ENCODE results near the gene BIRC5.
A peak's percentile ranks its signal among the peaks of the same experiment; 100 is the strongest.

BIRC5 gene

GRCh38 chr17:78253946-78254672, 40.1 kb downstream of the BIRC5 start:
- FAIRE-seq (peak; percentile 86), DNase-seq (ENCODE audit: insufficient read length, low spot score) (no peak)

DNA sequence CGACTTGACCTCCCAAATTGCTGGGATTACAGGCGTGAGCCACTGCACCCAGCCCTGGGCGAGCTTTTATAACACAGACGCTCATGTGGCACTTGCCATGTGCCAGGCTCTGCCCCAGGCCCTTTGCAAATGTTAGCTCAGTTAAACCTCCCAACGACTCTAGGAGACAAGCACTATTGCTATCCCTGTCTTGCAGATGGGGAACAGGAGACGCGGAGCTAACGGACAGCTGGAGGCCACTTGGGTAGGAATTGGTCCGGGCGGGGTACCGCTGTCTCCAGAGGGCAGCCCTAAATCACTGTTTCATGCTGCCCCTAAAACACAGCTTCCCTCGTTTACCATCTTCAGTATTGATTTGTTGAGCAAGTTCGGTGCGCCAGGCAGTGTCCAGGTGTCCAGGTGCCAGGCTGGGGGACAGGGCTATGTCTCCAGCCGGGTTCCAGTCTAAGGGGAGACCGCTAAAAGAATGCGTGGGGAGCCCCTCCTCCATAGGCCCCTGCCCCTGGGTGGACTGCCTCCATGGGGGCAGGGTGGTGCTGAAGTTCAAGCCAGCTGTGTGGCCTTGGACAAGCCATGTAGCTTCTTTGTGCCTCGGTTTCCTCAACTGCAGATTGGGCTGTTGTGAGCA, 41.1 kb downstream of the BIRC5 start:
- DNase-seq (ENCODE audit: insufficient read length, low spot score) (no peak), FAIRE-seq (no peak)

- DNase-seq (ENCODE audit: insufficient read length, low spot score) (no peak), FAIRE-seq (no peak)
These were observed 42.1 kb downstream of the BIRC5 start for GRCh38 chr17:78255953-78256706.

- DNase-seq (ENCODE audit: insufficient read length, low spot score): no peak
- no peak for FAIRE-seq
These were observed 42.9 kb downstream of the BIRC5 start for GRCh38 chr17:78256707-78257591.

DNA sequence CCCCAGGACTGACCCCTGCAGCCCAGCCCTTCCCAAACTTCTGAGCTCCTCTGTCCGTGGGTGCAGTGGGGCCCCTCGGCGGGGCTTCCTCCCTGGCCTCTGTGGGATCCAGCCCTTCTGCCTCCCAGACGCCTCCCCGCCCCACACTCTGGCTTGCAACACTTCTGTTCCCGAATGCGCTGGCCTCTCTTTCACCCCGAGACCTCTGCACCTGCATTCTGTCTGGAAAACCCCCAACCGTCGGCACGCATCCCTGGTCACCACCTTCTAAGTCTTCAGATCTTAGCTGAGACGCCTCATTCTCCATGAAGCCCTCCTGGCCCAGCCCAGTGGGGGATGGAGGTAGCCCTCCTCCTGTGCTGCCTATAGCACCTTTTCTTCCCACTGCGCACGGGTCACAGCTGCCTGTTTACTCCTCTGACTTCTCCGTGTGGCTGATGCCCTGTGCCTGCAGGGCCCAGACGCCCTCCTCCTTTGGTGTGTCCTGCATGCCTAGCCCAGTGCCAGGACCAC, 43.8 kb downstream of the BIRC5 start:
- FAIRE-seq (peak; percentile 49), DNase-seq (ENCODE audit: insufficient read length, low spot score) (no peak)

DNA sequence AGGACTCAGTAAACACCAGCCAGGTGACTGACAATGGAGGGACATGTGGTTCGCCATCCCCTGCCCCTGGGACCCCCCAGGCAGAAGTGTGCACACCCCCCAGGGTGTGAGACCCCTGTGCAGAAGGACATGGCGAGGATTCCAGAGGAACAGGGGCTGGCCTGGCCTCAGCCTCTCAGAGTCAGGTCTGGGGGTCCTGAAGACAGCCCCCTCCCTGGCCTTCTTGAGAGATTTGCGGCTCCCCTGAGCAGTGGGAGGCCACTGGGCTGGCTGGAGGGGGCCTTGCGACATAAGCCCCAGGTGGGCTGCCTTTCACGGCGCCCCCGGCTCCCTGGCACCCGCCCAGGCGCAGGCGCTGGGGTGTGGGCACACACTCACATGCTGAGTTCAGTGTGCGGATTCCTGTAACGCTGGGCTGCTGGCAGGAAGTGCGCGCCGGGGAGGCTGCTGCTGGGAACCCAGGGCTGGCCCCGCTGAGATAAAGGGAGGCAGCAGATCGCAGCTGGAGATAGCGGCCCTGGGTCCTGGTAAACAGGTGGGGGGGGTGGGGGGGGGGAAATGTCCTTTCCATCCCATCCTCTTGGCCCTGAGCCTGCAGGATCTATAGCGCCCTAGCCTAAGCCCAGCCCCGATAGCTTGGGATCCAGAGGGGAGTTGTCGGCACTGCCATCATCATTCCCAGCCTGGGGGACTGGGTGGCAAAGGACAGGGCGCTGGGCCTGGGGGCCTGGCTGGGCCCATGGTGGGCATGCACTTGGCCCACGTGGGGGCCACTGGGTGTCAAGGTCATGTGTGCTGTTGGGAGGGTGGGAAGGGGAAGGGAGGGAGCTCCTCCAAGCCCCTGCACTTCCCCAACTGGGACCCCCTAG, 44.5 kb downstream of the BIRC5 start:
- FAIRE-seq (no peak), DNase-seq (ENCODE audit: insufficient read length, low spot score) (no peak)

DNA sequence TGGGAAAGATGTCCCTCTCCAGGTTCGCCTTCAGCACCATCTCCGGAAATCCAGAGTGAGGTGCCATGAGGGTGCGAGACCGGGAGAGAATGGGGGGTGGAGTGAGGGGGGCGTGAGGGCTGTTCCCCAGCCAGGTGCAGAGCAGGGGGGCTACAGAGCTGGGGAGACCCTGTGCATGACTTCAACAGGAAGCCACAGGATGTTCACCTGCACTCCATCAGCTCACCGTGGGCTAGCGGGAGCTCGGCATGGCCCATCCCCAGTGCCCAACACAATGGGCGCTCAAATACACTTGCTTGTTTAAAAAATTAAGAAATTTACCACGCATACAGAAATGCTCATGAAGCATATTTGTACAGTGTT, 45.1 kb downstream of the BIRC5 start:
- FAIRE-seq (no peak), DNase-seq (ENCODE audit: insufficient read length, low spot score) (no peak)

DNA sequence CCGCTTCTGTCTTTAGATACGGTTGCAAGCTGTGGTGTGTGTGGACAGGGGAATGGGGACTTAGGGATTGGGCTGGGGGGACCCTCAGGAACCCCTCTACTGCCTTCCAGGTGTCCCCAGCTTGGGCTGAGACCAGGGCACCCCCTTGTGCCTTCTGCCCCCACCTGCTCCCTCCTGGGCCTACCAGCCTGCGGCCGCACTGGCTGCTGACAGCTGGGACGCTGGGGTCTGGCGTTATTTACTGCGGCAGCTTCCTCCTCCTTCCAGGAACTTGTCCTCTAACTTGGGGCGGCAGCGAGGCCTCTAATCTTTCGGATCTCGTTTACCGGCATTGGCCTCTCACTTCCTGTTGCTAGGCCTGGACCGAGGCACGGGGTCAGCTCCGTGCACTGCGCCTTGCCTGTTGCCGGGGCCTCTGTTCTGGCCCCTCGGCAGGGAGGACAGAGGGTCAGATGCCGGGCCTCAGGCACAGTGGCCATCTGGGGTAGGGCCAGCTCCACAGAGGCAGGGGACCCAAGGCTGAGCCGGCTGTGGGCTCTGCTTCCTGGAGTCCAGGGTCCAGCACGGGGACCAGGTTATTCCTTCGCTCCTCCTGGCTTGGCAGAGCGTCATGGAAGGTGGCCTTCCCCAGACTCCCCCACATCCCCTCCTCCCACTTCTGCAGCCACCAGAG, 49.1 kb downstream of the BIRC5 start:
- FAIRE-seq: peak; percentile 59
- no peak for DNase-seq (ENCODE audit: insufficient read length, low spot score)

DNA sequence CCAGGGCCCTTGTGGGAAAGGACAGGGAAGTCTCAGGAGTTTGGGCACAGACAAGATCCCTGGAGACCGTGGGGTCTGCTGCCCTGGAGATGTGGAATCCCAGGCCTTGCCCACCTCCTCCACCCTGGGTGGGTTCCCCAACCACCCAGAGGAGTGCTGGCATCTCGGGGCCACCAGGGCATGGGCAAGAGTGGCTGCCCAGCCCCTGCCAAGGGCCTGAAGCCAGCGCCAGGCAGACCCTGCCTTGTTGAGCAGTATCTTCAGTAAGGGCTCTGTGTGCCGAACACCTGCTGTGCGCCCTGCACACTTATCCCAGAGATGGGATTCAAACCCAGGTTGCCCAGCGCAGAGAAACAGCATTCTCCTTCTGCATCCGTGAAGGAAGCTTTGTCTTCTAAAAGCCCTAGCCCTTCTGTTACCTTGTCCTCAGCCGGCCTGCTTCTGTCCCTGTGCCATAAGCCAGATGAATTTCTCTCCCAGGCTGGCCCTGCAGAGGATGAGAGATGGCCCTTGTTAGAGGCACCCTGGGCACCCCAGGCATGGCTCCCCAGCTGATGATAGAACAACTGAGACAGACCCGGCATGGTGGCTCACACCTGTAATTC, 49.8 kb downstream of the BIRC5 start:
- no peak for FAIRE-seq
- no peak for DNase-seq (ENCODE audit: insufficient read length, low spot score)

- DNase-seq (ENCODE audit: insufficient read length, low spot score) (no peak), FAIRE-seq (no peak)
These were observed 50.5 kb downstream of the BIRC5 start for GRCh38 chr17:78264590-78264989.

DNA sequence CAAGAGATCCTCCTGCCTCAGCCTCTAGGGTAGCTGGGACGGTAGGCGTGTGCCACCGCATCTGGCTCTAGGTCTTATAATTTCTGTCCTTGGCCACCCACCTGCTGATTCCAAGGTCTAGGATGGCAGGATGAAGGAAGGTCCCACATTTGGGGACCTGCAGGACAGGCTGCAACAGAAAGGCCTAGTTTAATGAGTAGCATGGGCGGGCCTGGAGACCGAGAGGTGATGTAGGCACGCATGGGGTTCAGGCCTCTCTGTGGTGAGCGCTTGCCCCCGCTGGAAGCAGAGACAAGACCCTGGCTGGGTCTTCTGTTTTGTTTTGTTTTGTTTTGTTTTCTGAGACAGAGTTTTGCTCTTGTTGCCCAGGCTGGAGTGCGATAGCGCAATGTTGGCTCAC, 51.1 kb downstream of the BIRC5 start:
- DNase-seq (ENCODE audit: insufficient read length, low spot score) (no peak), FAIRE-seq (no peak)

DNA sequence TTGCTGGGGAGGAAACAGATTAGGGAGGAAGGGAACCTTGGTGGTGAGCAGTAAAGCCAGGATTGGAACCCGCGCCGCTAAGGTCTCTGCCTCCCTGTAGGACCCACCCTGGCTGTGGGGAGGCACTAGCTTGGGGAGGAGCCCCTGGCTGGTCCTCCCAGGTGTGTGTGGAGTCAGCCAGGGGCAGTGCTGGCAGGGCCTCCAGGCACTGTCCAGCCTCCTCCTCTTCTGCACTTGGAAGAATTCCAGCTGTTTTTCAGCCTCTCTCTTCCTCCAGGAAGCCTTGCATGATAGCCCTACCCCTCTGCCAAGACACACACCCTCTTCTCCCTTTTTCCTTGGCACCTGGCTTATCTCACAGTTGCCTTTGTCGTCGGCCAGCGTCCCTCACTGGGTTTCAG, 52.2 kb downstream of the BIRC5 start:
- DNase-seq (ENCODE audit: insufficient read length, low spot score) (no peak), FAIRE-seq (no peak)

- no peak for DNase-seq (ENCODE audit: insufficient read length, low spot score)
These were observed 52.7 kb downstream of the BIRC5 start for GRCh38 chr17:78266771-78267170.

DNA sequence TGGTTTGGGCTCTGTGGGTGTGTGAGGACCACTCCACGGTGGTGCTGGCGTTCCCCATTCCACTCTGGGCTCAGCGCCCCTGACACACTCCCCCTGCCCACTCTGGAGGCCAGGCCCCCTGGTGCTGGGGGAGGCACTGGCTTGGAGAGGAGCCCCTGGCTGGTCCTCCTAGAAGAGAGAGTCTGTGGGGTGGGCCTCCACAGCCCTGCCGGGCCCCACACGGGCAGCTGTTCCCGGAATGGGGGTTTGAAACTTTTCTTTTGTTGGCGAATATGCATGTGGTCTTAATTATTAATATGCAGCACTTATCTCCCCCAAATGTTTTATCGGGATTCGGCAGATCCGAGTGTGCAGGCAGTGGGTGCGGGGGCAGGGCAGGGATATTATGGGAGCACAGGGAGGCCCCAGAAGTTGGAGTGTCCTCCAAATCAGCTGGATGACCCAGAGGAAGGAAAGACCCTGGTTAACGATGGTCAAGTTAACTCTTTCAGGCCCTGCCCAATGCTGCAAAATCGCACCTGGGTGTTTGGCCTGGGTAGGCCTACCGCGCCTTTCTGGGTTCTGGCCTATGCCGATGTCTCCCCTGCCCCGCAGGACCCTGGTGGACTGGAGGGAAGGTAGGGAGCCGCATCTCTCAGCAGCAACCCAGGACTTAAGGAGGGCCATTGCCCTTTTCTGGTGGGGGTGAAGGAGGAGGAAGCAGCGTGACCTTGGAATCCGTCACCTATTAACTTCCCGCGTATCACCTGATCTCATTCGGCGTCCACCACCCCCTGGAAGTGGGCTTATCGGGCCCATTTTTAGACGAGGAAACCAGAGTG, 53.4 kb downstream of the BIRC5 start:
- no peak for DNase-seq (ENCODE audit: insufficient read length, low spot score)
- no peak for FAIRE-seq

More at GRCh38 chr17:78266771-78267170, 52.7 kb downstream of the BIRC5 start:
- no peak for FAIRE-seq

GRCh38 chr17:78268191-78268874, 54.3 kb downstream of the BIRC5 start:
- DNase-seq (ENCODE audit: insufficient read length, low spot score): no peak

GRCh38 chr17:78268951-78269905, 55.2 kb downstream of the BIRC5 start:
- no peak for FAIRE-seq
- DNase-seq (ENCODE audit: insufficient read length, low spot score): no peak

More at GRCh38 chr17:78268191-78268874, 54.3 kb downstream of the BIRC5 start:
- FAIRE-seq: no peak
